ENCODE data around the gene ITGAD. TPM values are rescaled to one million over a fixed set of nuclear protein-coding genes. Genes with fewer than 3 reads are reported as not detected.

Gene ITGAD
- polyA plus RNA-seq, 2 of the 4 experiments (the other 2 are of a cell fraction) = not detected

GRCh38 chr16:31467151-31467773 is 74.1 kb downstream of the ITGAD start:
- no peak overlapping the region for H3K27ac ChIP-seq
- DNase-seq (ENCODE audit: low read depth in 1 of 2, low spot score in 1 of 2) (no peak), FAIRE-seq (no peak), ATAC-seq (no peak)
- peaks cover 9% of the 10 kb centered on the region for H3K4me1 ChIP-seq
- no peak for TF ChIP-seq HOXB5 (CRISPR knock-in tag; IDR thresholded peaks at IDR 0.05)
- no peak for TF ChIP-seq HEYL (CRISPR knock-in tag; IDR thresholded peaks at IDR 0.05)
- no peak overlapping the region for H3K4me3 ChIP-seq
- ChIA-PET POLR2A (no interaction called here), CTCF (no interaction called here)
- 80% methylated on average over 5 of the region's 5 CpGs for WGBS (ENCODE audit: missing lambda C conversion rate)
- H3K4me2 ChIP-seq = no peak overlapping the region
- H3K9me3 ChIP-seq = no peaks in the 10 kb centered on the region

DNA sequence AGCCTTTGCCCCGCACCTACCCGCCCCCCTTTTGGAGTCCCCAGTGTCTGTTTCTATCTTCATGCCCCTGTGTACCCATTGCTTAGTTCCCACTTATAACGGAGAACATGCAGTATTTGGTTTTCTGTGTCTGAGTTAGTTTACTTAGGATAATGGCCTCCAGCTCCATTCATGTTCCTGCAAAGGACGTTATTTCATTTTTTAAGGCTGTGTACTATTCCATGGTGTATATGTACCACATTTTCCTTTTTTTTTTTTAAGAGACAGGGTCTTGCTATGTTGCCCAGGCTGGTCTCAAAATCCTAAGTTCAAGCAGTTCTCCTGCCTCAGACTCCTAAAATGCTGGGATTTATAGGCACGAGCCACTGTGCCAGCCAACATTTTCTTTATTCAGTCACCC is 74.7 kb downstream of the ITGAD start:
- no peak for FAIRE-seq
- H3K27ac ChIP-seq = no peak overlapping the region
- TF ChIP-seq NPAS2 (CRISPR knock-in tag; IDR thresholded peaks at IDR 0.05; ENCODE audit: borderline replicate concordance) = no peak
- no peak overlapping the region for H3K4me2 ChIP-seq
- no peak for DNase-seq (ENCODE audit: low read depth in 1 of 2, low spot score in 1 of 2)
- ATAC-seq = no peak
- ChIA-PET POLR2A (interaction anchor here (1.3 kb wide), 1 partner anchor 9 kb away, joined by 7 read pairs; the partner anchor contains the start of gene ARMC5), CTCF (interaction anchor here (0.6 to 4.8 kb wide), 2 partner anchors 9 to 34 kb away, joined by 5 to 28 read pairs; partner anchors contain the start of gene ARMC5)
- H3K9me3 ChIP-seq = no peaks in the 10 kb centered on the region
- H3K4me1 ChIP-seq = peaks cover 9% of the 10 kb centered on the region
- WGBS (ENCODE audit: missing lambda C conversion rate) = 96% methylated on average over 5 of the region's 5 CpGs
- no peak overlapping the region for H3K4me3 ChIP-seq

- Histone ChIP-seq H3K27ac (peak overlapping the region in 1 of 2 experiments; percentile 99; a peak in 3 of 6 replicates), H3K4me2 (peak overlapping the region; percentile 92; the same call in 1 of the 3 replicates), H3K4me1 (peaks cover 9% of the 10 kb centered on the region), H3K9me3 (no peaks in the 10 kb centered on the region), H3K4me3 (no peak overlapping the region)
- FAIRE-seq (no peak), DNase-seq (ENCODE audit: low read depth in 1 of 2, low spot score in 1 of 2) (no peak), ATAC-seq (no peak)
- no peak for TF ChIP-seq PHF8 (IDR thresholded peaks at IDR 0.05; ENCODE audit: borderline replicate concordance, low read depth)
- TF ChIP-seq, protein P1, sequence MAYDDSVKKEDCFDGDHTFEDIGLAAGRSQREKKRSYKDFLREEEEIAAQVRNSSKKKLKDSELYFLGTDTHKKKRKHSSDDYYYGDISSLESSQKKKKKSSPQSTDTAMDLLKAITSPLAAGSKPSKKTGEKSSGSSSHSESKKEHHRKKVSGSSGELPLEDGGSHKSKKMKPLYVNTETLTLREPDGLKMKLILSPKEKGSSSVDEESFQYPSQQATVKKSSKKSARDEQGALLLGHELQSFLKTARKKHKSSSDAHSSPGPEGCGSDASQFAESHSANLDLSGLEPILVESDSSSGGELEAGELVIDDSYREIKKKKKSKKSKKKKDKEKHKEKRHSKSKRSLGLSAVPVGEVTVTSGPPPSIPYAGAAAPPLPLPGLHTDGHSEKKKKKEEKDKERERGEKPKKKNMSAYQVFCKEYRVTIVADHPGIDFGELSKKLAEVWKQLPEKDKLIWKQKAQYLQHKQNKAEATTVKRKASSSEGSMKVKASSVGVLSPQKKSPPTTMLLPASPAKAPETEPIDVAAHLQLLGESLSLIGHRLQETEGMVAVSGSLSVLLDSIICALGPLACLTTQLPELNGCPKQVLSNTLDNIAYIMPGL (CRISPR knock-in tag; IDR thresholded peaks at IDR 0.05; ENCODE audit: borderline replicate concordance) = no peak
- no peak for TF ChIP-seq ELK1 (IDR thresholded peaks at IDR 0.05; ENCODE audit: low read depth, low read length)
- TF ChIP-seq ZFP36 (IDR thresholded peaks at IDR 0.05; ENCODE audit: borderline replicate concordance, partially characterized antibody) = no peak
- TF ChIP-seq, protein P2, sequence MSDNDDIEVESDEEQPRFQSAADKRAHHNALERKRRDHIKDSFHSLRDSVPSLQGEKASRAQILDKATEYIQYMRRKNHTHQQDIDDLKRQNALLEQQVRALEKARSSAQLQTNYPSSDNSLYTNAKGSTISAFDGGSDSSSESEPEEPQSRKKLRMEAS (IDR thresholded peaks at IDR 0.05) = no peak
- TF ChIP-seq JUN (IDR thresholded peaks at IDR 0.05) = no peak
- no peak for TF ChIP-seq RARB (CRISPR knock-in tag; IDR thresholded peaks at IDR 0.05)
- no peak for TF ChIP-seq HOXB13 (CRISPR knock-in tag; IDR thresholded peaks at IDR 0.05; ENCODE audit: low read depth)
- no peak for TF ChIP-seq CBX8 (IDR thresholded peaks at IDR 0.05)
- TF ChIP-seq EHF (CRISPR knock-in tag; IDR thresholded peaks at IDR 0.05) = no peak
- TF ChIP-seq, protein P3, sequence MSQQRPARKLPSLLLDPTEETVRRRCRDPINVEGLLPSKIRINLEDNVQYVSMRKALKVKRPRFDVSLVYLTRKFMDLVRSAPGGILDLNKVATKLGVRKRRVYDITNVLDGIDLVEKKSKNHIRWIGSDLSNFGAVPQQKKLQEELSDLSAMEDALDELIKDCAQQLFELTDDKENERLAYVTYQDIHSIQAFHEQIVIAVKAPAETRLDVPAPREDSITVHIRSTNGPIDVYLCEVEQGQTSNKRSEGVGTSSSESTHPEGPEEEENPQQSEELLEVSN (IDR thresholded peaks at IDR 0.05; ENCODE audit: borderline replicate concordance, low read depth) = no peak
- TF ChIP-seq SREBF2 (IDR thresholded peaks at IDR 0.05) = no peak
- TF ChIP-seq, protein P4, sequence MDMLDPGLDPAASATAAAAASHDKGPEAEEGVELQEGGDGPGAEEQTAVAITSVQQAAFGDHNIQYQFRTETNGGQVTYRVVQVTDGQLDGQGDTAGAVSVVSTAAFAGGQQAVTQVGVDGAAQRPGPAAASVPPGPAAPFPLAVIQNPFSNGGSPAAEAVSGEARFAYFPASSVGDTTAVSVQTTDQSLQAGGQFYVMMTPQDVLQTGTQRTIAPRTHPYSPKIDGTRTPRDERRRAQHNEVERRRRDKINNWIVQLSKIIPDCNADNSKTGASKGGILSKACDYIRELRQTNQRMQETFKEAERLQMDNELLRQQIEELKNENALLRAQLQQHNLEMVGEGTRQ (IDR thresholded peaks at IDR 0.05) = no peak
- WGBS (ENCODE audit: missing lambda C conversion rate) = 67% methylated on average over 3 of the region's 3 CpGs
- ChIA-PET POLR2A (interaction anchor here (2.2 kb wide), 1 partner anchor 10 kb away, joined by 13 read pairs; no protein-coding TSS in a partner anchor), CTCF (interaction anchor here (4.8 kb wide), 1 partner anchor 11 kb away, joined by 28 read pairs; the partner anchor contains the start of gene ARMC5)
These were observed 77.5 kb downstream of the ITGAD start for GRCh38 chr16:31470615-31471014.
